Astrocyte (in vitro differentiated cells and primary cell): Measurements from ENCODE around the gene GRIK3. TPM values are rescaled to one million over a fixed set of nuclear protein-coding genes. Genes with fewer than 3 reads are reported as not detected.

ENCODE experiments used
- DNase-seq: peaks from one replicate; pipeline ENCODE4 v3.0.0-alpha.2; 2010; ENCODE audit warnings: low read depth
- FAIRE-seq: peaks from 2 replicates; lab custom pipeline; 2011; peaks lifted over from hg19 to GRCh38; lab: Jason Lieb, UNC
- H2AFZ ChIP-seq: 2 replicates; pipeline ENCODE4 v1.6.0; 2012; ENCODE audit warnings: low read depth, low read length, inconsistent platforms
- H3K27ac ChIP-seq: 2 replicates; pipeline ENCODE4 v1.5.1; 2011; ENCODE audit warnings: low read depth, low read length, inconsistent platforms
- H3K27me3 ChIP-seq: 2 replicates; pipeline ENCODE4 v1.6.0; 2011; ENCODE audit warnings: low read length, inconsistent platforms; ENCODE audit not compliant: insufficient read depth
- H3K36me3 ChIP-seq: 2 replicates; pipeline ENCODE4 v1.5.1; 2011; ENCODE audit warnings: low read length, inconsistent platforms; ENCODE audit not compliant: insufficient read depth
- H3K4me1 ChIP-seq: 2 replicates; pipeline ENCODE4 v1.5.1; 2011; ENCODE audit warnings: low read length, inconsistent platforms; ENCODE audit not compliant: insufficient read depth
- H3K4me2 ChIP-seq: 2 replicates; pipeline ENCODE4 v1.6.0; 2012; ENCODE audit warnings: low read length, inconsistent platforms
- H3K4me3 ChIP-seq: 2 replicates; pipeline ENCODE4 v1.5.1; 2011; ENCODE audit warnings: low read depth, mild to moderate bottlenecking, low read length, inconsistent platforms; ENCODE audit not compliant: insufficient read depth
- H3K79me2 ChIP-seq: 2 replicates; pipeline ENCODE4 v1.6.0; 2012; ENCODE audit warnings: mild to moderate bottlenecking, low read length, inconsistent platforms; ENCODE audit not compliant: insufficient read depth
- H3K9ac ChIP-seq: 2 replicates; pipeline ENCODE4 v1.6.0; 2012; ENCODE audit warnings: mild to moderate bottlenecking, low read length, inconsistent platforms
- H3K9me3 ChIP-seq: 2 replicates; pipeline ENCODE4 v1.5.1; 2012; ENCODE audit warnings: low read depth, mild to moderate bottlenecking, low read length, inconsistent platforms; ENCODE audit not compliant: insufficient read depth
- H4K20me1 ChIP-seq: 2 replicates; pipeline ENCODE4 v1.6.0; 2012; ENCODE audit warnings: low read length, inconsistent platforms; ENCODE audit not compliant: insufficient read depth
- H3K27ac Mint-ChIP-seq: one replicate; pipeline ENCODE4 v1.8.0; 2021; ENCODE audit warnings: mild to moderate bottlenecking, mixed read lengths; ENCODE audit not compliant: unreplicated experiment
- H3K27me3 Mint-ChIP-seq: one replicate; pipeline ENCODE4 v1.8.0; 2021; ENCODE audit warnings: low read depth, mixed read lengths; ENCODE audit not compliant: unreplicated experiment
- H3K36me3 Mint-ChIP-seq: one replicate; pipeline ENCODE4 v1.8.0; 2021; ENCODE audit warnings: low read depth, mixed read lengths; ENCODE audit not compliant: unreplicated experiment
- H3K4me1 Mint-ChIP-seq: one replicate; pipeline ENCODE4 v1.8.0; 2021; ENCODE audit warnings: low read depth, mixed read lengths; ENCODE audit not compliant: unreplicated experiment
- H3K4me3 Mint-ChIP-seq: one replicate; pipeline ENCODE4 v1.8.0; 2021; ENCODE audit warnings: mild to moderate bottlenecking, moderate library complexity, mixed read lengths; ENCODE audit not compliant: unreplicated experiment
- H3K9me3 Mint-ChIP-seq: one replicate; pipeline ENCODE4 v1.8.0; 2021; ENCODE audit warnings: mild to moderate bottlenecking, mixed read lengths; ENCODE audit not compliant: unreplicated experiment
- CTCF ChIP-seq: IDR thresholded peaks from 2 replicates; pipeline ENCODE4 v1.5.1; 2011; ENCODE audit warnings: low read depth, mild to moderate bottlenecking, inconsistent platforms, low read length, moderate library complexity; ENCODE audit not compliant: insufficient read depth
- EZH2 ChIP-seq: IDR thresholded peaks from 2 replicates; pipeline ENCODE4 v1.6.1; 2012; ENCODE audit warnings: mild to moderate bottlenecking, low read length, inconsistent platforms; ENCODE audit not compliant: insufficient read depth
- total RNA-seq: library from RNA; stranded (reverse); gene quantifications from 2 replicates; pipeline ENCODE4 v1.2.1, GENCODE V29; 2021

Gene GRIK3
- total RNA-seq, 1 donor from 2014 or later: 0.16 TPM

GRCh38 chr1:36849956-36850355, 184.4 kb downstream of the GRIK3 start:
- Mint-ChIP-seq H3K36me3 (no peaks in the 10 kb centered on the region), H3K4me1 (no peaks in the 10 kb centered on the region), H3K27ac (no peak overlapping the region), H3K27me3 (peaks cover 68% of the 10 kb centered on the region), H3K4me3 (no peak overlapping the region), H3K9me3 (no peaks in the 10 kb centered on the region)
- no peak overlapping the region for H3K4me2 ChIP-seq
- peaks cover 4% of the 10 kb centered on the region for H3K27me3 ChIP-seq
- no peak overlapping the region for H3K9ac ChIP-seq
- no peaks in the 10 kb centered on the region for H4K20me1 ChIP-seq
- H3K4me1 ChIP-seq: no peaks in the 10 kb centered on the region
- no peaks in the 10 kb centered on the region for H3K79me2 ChIP-seq
- H3K27ac ChIP-seq: no peak overlapping the region
- TF ChIP-seq CTCF (no peak), EZH2 (no peak)
- H3K9me3 ChIP-seq: no peaks in the 10 kb centered on the region
- DNase-seq: no peak
- FAIRE-seq: no peak
- H3K36me3 ChIP-seq: no peaks in the 10 kb centered on the region
- no peak overlapping the region for H3K4me3 ChIP-seq
- no peak overlapping the region for H2AFZ ChIP-seq

DNA sequence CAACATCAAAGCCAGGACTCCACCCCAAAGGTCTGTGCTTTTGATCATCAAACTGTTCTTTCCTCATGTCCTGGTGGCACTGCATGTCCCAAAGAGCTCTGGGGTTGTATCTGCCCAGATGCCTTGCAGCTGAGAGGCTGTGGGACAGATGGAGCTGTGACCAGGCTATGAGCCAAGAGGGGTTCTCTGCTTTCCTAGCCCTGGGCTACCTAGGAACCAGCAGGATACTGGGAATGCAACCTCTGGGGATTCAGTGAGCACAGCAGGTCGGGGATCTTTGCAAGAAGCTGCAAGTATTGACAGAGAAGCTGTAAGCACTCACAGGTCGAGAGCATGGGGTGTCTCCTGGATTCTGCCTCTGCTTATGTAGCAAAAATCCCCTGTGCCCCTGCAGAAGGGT, 186.6 kb downstream of the GRIK3 start:
- no peaks in the 10 kb centered on the region for H3K4me1 Mint-ChIP-seq
- DNase-seq: no peak
- peaks cover 65% of the 10 kb centered on the region for H3K27me3 Mint-ChIP-seq
- Histone ChIP-seq H3K4me3 (no peak overlapping the region), H3K4me2 (no peak overlapping the region), H3K9me3 (no peaks in the 10 kb centered on the region), H3K27me3 (peaks cover 4% of the 10 kb centered on the region), H3K27ac (no peak overlapping the region), H3K9ac (no peak overlapping the region), H3K79me2 (no peaks in the 10 kb centered on the region), H4K20me1 (no peaks in the 10 kb centered on the region), H3K36me3 (no peaks in the 10 kb centered on the region), H2AFZ (no peak overlapping the region), H3K4me1 (no peaks in the 10 kb centered on the region)
- no peaks in the 10 kb centered on the region for H3K36me3 Mint-ChIP-seq
- no peaks in the 10 kb centered on the region for H3K9me3 Mint-ChIP-seq
- no peak overlapping the region for H3K4me3 Mint-ChIP-seq
- H3K27ac Mint-ChIP-seq: no peak overlapping the region
- FAIRE-seq: no peak
- no peak for TF ChIP-seq EZH2
- TF ChIP-seq CTCF: no peak

DNA sequence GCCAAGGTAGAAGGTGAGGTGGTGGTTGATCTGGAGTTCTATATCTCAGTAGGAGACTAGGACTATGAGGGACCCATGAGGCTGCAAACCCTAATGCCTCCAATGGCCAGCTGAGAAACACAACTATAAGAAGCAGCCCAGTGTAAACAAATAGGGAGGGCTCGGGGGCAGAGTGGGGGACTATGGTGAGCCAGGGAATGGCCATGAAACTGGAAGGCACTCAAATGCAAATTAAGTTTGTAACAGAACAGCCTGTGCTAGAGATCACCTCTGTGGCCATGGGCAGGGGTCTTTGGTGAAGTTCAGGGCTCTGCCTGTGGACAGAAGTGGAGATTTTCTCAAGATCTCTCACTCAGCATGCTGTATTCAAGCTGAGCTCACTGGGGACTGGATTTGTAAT, 187.1 kb downstream of the GRIK3 start:
- DNase-seq (no peak), FAIRE-seq (no peak)
- Histone ChIP-seq H3K4me1 (no peaks in the 10 kb centered on the region), H3K79me2 (no peaks in the 10 kb centered on the region), H3K4me3 (no peak overlapping the region), H3K9ac (no peak overlapping the region), H2AFZ (no peak overlapping the region), H3K4me2 (no peak overlapping the region), H3K27ac (no peak overlapping the region), H3K27me3 (peaks cover 4% of the 10 kb centered on the region), H3K9me3 (no peaks in the 10 kb centered on the region), H3K36me3 (no peaks in the 10 kb centered on the region), H4K20me1 (no peaks in the 10 kb centered on the region)
- Mint-ChIP-seq H3K36me3 (no peaks in the 10 kb centered on the region), H3K9me3 (no peaks in the 10 kb centered on the region), H3K27ac (no peak overlapping the region), H3K27me3 (peaks cover 64% of the 10 kb centered on the region), H3K4me3 (no peak overlapping the region), H3K4me1 (no peaks in the 10 kb centered on the region)
- TF ChIP-seq CTCF: no peak
- no peak for TF ChIP-seq EZH2
